GM18499 (cell line): ENCODE results near the gene GRK5.
"Not testable (repeated sequence)": the region's sequence is repeated elsewhere in the genome, so short reads cannot be mapped to it uniquely, and the experiment has no call there.

Experiments
- ATAC-seq: cut with Tn5 transposase; IDR thresholded peaks from one replicate; pipeline ENCODE4 v1.9.1; 2021; ENCODE audit warnings: moderate number of reproducible peaks; ENCODE audit not compliant: insufficient read depth, unreplicated experiment

Gene GRK5

GRCh38 chr10:119270762-119271366 is 63.5 kb downstream of the GRK5 start:
- ATAC-seq, result no peak

DNA sequence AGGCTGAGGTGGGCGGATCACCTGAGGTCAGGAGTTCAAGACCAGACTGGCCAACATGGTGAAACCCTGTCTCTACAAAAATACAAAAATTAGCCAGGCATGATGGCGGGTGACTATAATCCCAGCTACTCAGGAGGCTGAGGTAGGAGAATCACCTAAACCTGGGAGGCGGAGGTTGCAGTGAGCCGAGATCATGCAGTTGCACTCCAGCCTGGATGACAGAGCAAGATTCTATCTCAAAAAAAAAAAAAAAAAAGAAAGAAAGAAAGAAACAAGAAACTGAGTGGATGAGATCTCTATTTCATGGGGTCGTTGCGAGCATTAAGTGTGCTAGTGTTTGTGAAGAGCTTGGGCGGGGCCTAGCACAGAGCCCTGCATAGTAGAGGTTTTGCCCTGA is 65.0 kb downstream of the GRK5 start:
- ATAC-seq, result not testable (repeated sequence)

DNA sequence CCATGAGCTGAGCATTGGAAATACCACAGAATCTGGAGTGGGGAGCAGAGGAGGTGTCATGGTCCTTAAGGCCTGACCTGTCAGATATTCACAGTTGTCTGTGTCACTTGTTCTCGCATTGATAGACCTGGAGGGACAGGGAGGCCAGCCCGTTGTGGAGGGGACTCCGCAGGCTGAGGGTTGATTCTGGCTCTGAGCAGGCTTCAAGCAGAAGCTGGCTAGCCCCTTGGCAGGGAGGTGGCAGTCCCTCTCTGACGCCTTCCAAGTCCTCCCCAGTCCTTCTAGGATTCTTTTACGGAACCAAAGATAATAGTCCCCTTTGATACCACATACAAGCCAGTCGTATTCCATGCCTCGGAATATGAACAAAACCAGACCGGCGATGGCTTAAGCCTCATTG is 65.4 kb downstream of the GRK5 start:
- no peak for ATAC-seq

- no peak for ATAC-seq
These were observed 66.0 kb downstream of the GRK5 start for GRCh38 chr10:119273413-119273812.

DNA sequence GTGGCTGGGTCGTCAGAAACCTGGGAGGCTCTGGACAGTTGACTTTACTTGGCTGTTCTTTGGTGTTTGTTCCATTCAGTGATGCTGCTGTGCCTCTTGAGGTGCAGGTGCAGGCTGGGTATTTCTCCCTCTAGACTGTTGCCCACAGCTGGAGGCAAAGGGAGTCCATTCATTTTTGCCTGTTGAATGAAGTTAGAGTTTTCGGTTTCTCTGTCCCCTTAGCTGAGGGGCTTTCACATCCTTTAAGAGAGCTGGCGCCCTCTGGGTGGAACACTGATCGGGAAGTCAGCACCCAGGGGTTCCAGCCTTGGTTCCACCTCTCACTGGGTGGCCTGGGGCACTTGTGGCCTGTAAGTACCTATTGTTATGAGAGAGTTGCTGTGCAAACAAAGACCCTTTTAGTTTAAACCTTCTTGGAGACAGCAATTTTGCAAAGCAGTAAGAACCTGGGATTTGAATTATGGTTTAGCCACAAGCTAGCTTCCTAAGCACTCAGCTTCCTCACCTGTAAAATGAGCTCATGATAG is 67.2 kb downstream of the GRK5 start:
- ATAC-seq, result no peak

DNA sequence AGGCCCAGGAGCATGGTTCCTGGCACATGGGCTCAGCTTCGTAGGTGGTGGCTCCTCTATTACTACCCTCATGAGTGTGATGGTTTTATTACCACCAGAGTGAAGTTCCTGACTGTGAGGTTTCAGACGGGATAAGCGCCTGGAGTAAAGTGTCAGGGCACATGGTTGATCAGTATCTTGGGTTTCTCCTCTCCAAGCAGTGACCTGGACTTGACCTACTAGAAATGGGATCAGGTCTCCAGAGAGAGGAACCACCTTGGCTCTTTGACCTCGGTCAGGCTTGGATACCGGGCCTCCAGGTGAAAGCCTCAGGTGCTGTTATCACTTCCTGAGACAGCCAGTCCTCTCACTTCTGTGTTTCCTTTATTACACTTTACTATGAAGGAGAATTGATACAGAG is 67.7 kb downstream of the GRK5 start:
- no peak for ATAC-seq

- not testable (repeated sequence) for ATAC-seq
These were observed 68.8 kb downstream of the GRK5 start for GRCh38 chr10:119276194-119276593.

DNA sequence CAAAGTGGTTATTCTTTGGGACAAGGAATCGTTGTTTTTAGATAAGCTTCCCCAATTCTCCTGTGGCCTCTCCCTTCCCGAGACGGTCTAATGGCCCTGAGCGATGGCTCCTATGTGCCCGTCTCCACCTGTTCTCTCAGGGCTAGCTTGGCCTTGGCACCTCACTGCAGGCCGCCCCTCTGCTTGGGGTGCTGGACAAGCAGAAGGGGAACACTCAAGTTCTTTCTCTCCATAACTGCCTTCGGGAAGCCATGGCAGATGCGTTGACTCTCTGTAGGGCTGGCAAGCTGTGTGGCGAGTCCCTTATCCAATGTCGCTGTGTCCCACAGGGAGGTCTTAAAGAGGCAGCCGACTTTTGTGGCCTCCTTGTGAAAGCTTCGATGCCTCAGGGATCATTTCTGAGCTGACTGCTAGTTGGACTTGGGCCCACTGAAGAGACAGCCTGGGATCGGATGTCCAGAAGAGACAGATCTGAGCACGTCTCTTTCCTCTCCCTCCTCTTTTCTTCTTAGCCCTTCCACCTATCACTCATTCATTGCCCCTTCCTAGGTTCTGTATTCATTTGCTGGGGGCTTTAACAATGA is 70.8 kb downstream of the GRK5 start:
- ATAC-seq, result no peak

- ATAC-seq, result no peak
These were observed 72.1 kb downstream of the GRK5 start for GRCh38 chr10:119279441-119279840.

DNA sequence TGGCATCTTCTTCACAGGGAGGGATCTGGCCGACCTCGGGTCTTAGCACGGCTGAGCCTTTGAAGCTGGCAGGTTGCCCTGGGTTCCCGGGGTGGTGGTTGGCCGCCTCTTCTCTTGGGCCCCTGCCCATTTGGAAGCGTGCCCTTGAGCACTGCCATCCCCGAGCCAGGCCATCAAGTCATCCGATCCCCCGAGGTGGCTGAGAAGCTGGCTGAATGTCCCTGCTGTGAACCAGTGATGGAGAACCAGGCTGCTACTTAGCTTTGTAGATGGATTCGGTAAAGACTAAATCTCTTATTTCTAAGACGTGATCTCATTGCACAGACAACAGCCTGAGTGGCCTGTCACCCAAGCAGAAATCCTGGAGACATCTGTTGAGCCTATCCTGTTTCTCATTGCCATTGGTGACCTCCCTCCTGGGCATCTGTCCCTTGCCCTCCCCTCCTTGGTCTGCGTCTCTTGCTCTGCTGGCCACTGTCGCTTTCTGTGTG is 74.3 kb downstream of the GRK5 start:
- ATAC-seq, result no peak

- ATAC-seq, result no peak
These were observed 75.1 kb downstream of the GRK5 start for GRCh38 chr10:119282446-119282845.

DNA sequence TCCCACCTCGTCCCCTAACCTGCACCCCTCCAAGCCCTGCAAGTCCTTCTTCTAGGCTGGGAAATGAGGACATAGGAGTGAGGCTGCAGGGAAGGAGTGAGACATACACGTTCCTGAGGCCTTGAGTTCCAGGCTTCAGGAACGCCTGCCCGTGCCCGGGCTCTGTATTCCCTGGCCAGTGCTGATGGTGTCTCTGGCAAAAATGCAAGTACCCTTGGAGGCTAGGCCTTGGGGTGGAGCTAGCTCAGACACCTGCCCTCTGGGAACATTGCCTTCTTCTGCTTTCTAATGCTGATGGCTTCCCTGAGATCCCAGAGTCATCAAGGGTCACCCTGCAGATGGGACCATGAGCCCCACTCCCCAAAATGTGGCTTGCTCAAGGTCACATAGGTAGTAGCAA is 76.0 kb downstream of the GRK5 start:
- no peak for ATAC-seq

DNA sequence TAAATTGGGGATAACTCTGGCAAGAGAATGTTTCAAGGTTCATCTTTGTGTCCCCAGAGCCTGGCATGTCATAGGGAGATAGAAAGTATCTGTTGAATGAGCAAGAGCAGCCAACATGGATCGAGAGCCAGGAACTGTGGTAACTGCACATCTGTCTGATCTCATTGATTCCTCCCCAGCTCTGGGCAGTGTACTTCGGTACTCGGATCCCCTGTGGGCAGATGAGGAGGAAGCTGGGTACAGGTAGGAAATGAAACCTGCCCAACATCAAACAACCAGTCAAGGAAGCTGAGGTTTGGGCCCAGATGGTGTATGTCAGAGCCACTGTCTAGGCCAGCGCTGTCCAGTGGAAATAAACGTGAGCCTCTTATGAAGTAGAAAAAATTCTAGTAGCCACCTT is 76.4 kb downstream of the GRK5 start:
- no peak for ATAC-seq

GRCh38 chr10:119284679-119285096 is 77.3 kb downstream of the GRK5 start:
- ATAC-seq, result no peak

DNA sequence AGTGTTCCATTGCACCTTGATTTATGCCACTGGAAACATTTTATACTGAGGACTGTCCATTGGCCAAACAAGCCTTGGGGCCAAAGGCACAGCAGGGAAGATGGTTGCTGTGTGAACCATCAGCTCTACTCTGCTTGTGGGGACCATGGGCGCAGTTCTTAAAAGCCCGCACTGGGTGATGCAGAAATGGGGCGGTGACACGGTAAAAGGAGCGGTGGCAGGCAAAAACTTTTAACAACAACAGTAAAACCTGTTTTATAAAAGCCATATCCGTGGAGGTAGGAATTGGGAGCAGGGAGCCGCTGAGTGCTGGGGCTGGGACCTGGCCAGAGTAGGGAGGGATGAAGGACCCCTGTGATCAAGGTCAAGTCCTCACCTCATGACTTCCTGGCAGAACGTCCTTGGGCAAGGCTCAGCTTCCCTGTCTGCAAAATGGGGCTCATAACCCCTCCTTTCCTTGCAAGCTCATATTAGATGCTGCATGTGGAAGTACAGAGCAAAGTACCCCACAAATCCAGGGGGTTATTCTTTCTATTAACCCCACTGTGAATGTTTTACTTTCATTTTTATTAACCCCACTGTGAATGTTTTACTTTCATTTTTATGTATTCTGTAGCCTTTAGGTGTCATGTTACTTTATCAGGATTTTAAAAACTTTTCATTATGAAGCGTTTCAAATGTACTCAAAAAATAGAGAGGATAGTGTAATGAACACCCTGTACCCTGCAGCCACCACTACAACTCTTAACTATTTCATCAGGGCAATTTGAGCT is 78.3 kb downstream of the GRK5 start:
- ATAC-seq, result peak; percentile 43

- ATAC-seq, result no peak
These were observed 79.1 kb downstream of the GRK5 start for GRCh38 chr10:119286516-119286915.

DNA sequence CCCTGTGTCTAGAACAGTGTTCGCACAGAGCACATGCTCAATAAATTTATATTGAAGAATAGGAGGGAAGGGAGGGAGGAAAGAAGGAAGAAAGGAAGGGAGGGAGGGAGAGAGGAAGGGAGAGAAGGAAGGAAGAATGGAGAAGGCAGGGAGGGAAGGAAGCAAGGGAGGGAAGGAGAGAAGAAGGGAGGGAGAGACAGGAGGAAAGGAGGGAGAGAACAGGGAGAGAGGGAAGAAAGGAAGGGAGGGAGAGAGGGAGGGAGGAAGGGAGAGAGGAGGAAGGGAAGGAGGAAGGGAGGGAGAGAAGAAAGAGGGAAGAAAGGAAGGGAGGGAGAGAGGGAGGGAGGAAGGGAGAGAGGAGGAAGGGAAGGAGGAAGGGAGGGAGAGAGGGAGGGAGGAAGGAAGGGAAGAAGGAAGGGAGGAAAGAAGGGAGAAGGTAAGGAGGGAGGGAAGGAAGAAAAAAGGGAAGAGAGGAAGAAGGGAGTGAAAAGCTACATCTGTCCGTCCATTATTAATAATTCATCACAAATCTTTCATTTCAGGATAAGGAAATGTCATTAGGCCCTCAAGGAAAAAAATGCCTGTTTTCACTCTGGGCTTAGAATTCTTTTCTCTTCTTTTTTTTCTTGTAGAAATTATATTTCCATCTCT is 79.7 kb downstream of the GRK5 start:
- ATAC-seq, result no peak

- ATAC-seq, result no peak
These were observed 81.2 kb downstream of the GRK5 start for GRCh38 chr10:119288574-119289001.

GRCh38 chr10:119289227-119289920 is 82.0 kb downstream of the GRK5 start:
- ATAC-seq, result no peak
